GM21526 (cell line): Measurements from ENCODE around the gene XPOT.

Experiments
- ATAC-seq: cut with Tn5 transposase; IDR thresholded peaks from one replicate; pipeline ENCODE4 v1.9.1; 2021; ENCODE audit warnings: moderate library complexity; ENCODE audit not compliant: unreplicated experiment, low FRiP score

The XPOT gene

DNA sequence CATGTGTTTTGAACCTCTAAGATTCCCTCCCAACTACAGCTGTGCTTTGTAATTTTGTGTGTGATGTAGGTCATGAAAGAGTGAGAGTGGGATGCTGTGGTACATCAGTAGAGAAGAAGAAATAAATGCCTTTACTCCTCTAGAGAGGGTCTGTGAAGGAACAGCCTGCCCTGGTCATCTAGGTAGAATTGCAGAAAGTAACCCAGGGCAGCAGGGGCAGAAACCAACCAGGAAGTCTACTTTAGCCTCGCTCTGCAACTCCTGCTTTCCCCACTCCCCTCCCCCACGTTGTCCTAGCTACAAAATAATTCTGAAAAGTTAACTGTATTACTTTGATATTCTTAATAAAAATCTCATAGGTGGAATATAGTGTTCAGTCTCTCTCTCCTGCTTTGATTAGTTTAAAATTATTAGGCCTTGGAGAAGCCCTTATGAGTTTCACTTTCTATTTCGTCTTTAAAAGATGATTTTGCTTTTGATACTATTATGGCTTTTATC, 55.3 kb downstream of the XPOT start:
- peak; percentile 50 for ATAC-seq

DNA sequence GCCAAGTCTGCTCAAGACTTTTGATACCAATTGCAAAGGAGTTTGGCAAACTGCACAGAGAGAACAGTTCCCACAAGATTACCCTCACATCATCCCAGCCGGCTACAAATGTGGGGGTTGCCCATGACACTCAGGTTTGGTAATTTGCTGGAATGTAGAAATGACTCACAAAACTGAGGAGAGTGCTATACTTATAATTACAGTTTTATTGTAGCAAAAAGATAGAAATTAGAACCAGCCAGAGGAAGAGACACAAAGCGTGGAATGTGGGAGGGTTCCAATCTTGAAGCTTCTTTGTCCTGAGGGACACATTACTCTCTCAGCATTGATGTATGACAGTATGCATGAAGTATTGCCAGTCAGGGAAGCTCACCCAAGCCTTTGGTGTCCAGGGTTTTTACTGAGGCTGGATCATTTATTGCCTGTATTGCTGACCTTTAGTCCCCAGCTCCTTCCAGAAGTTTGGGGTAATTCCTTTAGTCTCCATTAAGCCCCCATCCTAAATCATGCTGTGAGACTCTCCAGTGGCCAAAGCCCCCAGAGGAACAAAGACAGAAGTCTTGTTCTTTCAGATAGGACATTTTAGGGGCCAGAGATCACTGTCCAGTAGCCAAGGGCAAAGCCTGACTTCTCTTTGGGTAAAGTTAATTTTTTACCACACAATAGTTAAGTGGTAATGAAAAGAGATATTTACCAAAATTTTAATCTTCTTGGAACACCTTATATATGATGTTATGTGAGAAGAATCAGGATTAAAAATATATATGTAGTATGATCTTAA, 57.6 kb downstream of the XPOT start:
- ATAC-seq, result no peak

DNA sequence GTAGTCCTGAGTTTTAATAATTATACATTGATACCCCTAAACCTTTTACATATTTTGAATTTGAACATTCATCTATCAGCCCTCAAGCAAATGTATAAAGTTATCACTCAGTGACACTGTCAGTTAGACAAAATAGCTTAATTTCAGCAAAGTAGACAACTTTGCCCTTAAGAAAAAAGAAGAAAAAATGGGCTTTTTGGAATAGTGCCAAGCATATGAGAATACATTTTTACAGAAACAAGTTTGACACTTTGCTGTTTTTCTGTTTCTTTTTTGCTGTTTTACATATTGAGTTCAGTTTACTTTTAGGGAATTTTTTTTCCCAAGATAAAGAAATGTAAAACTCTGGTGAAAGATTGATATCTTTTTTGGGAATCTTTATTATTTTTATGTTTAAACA, 62.0 kb downstream of the XPOT start:
- no peak for ATAC-seq

DNA sequence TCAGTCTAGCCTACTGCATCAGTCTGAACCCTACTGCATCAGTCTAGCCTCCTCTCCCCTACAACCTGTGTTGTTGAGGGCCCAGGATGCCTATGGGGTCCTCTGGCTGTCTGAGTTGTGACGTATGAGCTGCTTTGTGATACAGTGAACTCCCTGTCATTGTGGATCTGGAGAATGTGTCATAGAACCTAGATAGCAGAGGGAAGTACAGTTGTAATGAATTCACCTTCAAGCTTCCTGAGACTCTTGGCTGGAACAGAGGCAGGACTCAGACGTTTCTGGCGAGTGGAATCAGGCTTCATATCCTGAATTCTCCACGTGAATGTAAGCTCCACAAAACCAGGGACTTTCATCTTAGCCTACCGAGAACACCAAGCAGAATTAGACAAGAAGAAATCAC, 64.8 kb downstream of the XPOT start:
- ATAC-seq, result no peak

DNA sequence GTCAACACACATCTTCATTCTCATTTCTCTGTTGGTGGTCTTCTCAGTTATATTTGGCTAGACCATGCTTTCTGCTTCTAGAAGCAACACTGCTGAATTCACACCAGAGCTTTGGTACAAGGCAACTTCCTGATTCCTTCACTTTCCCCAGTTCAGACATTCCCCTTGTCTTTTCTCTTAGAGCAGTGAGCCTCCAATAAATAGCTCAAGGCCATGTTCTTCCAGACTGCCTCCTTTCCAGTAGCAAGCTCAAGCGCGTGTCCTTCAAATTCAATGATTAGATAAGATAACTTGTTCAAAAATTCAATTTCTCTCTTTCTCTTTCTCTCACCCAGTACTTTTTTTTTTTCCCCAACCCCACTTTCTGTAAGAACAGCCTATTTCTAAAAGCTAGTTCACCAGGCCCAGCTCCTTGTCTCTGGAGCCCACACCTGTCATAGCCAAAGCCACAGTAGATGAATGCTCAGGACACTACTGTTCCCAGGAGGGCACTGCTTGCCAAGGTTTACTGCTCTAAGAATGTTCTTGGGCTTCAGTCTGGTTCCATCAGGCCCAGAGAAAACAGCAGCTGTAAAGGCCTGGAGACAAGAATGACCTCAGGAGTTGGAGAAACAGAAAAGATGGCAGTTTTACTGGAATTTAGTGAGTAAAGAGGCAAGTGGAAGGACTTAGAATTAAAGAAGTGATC, 65.4 kb downstream of the XPOT start:
- ATAC-seq, result no peak

DNA sequence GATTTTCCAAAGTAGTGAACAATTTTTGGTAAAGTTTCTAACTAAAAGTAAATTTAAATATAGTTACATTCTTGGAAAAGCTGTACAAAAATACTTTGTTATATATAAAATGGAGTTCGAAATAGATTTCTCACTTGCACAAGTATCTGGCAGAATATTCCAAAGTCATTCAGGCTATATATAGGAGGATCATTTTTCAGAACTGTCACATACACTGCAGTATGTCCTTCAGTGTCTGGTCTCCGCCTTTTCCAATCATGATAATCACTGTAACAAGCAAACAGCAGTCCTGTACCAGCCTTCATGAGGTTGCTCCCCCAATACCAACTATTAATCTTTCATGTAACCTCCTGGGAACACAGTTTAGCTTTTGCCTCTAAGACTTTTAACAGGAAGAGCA, 66.3 kb downstream of the XPOT start:
- no peak for ATAC-seq

DNA sequence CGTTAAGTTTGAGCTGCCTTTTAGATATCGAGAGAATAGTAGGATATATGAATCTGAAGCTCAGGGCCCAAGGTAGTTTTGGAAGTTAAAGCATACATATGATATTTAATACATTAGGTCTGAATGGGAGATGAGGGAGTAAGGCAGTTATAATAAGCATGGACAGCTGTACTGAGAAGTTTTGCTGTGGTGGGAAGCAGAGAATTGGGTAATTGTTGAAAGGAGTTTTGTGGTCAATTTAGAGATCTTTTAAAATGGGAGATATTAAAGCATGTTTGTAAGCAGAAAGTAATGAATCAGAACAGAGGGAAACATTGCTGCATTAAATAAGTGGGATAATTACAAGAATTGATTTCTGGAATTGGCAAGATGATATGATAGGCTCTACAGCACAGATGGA, 69.0 kb downstream of the XPOT start:
- ATAC-seq, result no peak

DNA sequence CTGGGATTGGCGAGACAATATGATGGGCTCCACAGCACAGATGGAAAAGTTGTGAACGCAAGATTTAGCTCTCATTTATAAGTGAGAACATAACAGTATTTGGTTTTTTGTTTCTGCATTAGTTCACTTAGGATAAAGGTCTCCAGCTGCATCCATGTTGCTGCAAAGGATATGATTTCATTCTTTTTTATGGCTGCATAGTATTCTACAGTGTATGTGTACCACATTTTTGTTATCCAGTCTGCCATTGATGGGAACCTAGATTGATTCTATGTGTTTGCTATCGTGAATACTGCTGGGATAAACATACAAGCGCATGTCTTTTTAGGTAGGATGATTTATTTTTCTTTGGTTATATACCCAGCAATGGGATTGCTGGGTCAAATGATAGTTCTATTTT, 71.3 kb downstream of the XPOT start:
- no peak for ATAC-seq

DNA sequence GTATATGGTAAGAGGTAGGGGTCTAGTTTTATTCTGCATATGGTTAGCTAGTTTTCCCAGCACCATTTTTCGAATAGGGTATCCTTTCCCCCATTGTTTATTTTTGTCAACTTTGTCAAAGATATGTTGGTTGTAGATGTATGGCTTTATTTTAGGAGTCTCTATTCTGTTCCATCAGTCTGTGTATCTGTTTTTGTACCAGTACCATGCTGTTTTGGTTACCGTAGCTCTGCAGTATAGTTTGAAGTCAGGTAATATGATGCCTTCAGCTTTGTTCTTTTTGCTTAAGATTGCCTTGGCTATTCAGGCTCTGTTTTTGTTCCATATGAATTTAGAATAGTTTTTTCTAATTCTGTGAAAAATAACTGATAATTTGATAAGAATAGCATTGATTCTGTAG, 72.7 kb downstream of the XPOT start:
- no peak for ATAC-seq

DNA sequence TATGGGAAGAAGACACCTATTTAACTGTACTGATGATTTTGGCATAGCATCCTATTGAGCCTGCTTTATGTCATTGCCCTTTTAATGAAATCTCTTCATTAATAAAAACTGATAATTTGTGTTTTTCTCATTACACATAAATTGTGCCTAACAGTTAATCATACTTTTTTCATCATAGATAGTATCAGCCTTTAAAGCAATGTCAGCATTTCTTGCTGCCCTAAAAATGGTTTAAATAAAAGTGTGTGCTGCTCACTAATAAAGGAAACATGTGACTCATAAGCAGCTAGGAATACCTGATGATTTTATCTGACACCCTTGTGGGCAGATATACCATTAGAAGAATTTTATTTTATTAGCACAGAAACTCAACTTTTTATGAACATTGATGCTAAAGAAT, 74.5 kb downstream of the XPOT start:
- no peak for ATAC-seq

DNA sequence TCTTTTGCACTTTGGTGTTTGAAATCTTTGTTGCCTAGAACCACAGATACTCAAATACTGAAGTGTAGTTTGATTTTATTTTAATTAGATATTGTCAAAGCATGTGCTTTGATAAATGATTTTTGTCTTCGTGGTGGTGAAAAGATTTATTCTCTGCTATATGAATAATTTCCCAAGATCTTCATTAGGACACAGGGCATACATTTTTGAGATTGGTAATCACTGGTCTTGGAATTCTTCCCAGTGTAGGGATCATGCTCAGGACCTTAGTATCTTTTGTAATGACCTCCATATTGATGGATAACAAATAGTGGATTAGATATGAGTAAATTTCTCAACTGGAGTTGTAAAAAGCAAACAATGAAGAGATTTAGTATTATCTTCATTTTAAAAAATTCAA, 76.0 kb downstream of the XPOT start:
- no peak for ATAC-seq

DNA sequence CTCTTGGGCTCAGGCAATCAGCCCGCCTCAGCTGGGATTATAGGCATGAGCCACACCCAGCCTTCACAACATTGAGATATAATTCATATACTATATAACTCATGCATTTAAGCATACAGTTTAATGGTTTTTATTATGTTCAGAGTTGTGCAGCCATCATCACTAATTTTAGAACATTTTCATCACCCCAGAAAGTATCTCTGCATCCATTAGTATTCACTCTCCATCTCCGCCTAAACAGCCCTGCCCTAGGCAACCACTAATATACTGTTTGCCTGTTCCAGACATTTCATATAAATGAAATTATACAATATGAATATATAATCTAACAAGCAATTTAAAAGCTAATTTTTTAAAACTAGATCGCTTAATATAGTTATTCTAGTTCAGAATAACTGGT, 82.5 kb downstream of the XPOT start:
- ATAC-seq, result no peak

DNA sequence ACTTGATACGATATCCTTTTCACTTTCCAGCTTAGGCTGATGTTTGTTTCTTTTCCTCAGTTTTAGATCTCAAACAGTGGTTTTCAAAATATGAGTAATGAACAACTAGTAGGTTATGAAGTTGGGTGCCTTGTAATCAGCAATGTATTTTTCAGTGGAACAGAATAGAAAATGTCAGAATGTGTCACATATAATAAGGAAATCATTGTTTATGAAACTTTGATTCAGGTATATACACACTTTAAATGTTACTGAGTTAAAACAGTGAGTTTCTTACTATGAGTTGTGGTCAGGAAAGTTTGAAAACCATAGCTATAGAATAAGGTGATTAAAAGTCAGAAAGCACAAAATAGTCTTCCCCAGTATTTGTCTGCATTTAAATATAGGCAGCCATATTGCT, 87.5 kb downstream of the XPOT start:
- ATAC-seq, result no peak

DNA sequence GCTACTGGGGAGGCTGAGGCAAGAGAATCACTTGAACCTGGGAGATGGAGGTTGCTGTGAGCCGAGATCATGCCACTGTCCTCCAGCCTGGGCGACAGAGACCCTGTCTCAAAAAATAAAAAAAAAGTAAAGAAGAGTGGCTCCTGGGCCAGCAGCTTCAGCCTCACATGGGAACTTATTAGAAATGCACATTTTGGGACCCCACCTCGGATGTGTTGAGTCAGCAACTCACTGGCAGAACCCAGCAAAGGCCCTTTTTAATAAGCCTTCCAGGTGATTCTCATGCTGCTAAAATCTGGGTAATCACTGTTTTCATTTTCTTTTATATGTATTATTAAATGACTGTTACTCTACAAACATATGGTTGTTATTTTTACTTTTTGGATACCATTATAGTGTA, 89.3 kb downstream of the XPOT start:
- no peak for ATAC-seq

DNA sequence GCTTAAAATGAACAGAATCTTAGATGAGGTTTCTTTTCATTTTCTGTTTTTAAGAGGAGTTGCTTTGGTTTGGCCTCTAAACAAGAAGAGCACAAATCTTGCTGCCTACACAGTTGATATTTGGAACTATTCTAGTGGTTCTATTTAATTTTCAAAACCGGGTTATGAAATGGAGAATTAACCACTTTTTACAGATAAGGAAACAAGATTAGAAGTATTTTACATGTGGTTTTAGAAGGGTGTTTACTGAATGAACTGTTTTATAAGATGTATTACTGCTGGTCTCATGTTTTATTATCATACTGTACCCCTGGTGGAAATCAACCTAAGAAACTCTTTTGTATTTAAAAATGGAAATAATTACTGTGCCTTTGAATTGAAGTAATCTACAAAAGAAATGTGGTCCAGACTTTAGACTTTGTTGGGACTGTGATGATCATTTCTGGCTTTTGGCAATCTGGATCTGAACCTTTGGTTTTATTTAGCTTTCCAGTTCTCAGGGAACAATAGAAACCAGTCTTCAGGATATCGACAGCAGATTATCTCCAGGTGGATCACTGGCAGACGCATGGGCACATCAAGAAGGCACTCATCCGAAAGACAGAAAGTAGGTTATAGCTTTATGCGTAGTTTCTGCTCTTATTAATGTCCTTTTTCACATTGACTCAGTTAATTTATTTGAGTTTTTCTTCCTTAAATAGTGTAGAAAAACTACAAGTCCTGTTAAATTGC, 91.0 kb downstream of the XPOT start:
- no peak for ATAC-seq

DNA sequence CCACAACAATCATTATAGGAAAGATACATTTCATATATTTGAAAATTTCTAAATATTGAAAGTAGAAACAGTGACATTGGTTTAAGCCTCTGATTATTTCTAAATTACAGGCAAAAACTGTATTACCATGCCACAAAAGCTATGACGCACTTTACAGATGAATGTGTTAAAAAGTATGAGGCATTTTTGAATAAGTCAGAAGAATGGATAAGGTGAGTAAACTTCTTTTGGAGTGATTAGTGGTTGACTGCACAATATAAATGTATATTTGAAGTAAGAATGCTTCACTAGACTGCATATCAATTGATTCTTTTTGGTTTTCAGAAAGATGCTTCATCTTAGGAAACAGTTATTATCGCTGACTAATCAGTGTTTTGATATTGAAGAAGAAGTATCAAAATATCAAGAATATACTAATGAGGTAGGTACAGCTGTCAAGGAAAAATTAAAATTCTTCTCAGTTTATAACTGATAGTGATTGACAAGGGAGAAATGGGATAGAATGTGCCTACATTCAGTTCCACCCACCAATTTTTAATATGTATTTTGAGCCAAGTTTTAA, 92.7 kb downstream of the XPOT start:
- ATAC-seq, result no peak

DNA sequence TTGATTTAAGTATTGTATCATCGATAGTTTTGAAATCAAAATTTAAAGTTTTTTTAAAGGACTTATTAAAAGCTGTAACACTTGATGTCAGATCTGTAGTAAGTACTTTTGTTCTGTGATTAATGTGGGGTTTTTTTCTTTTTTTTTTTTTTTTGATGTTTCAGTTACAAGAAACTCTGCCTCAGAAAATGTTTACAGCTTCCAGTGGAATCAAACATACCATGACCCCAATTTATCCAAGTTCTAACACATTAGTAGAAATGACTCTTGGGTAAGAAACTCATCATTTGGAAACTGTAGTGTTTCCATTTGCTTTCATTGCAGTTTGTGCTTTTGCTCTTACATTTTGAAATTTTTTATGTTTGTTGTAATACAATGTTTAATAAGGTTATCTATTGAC, 93.3 kb downstream of the XPOT start:
- no peak for ATAC-seq

DNA sequence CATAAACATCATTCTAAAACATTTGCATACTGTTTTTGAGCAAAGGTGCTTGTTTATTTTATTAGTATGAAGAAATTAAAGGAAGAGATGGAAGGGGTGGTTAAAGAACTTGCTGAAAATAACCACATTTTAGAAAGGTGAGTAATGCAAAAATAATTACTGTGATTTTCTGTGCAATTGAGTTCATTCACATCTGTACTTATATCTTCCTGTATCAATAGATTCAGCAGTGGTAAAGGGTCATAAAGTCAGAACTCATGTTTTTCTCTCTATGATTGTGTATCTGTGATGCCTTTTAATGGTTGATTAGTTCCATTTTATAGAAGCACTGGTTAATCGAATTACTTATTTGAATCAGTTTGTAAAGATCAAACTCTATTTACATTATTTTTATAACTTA, 93.7 kb downstream of the XPOT start:
- ATAC-seq, result no peak

DNA sequence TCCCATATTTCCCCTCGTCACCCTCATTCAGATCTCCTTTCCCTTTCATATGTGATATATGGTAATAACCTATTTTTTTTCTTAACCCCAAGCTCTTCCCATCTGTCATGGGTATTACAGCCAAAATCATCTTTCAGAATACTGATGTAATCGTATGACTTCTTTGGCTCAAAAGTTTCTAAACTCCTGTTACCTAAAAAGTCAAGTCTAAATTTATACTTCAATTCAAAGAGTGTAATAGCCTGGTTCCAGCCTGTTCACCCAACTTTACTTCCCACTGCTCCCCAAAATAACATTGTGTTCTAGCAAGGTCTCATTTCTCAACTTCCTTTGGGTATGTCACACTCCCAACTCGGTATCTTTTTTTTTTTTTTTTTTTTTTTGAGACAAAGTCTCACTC, 96.2 kb downstream of the XPOT start:
- ATAC-seq, result no peak
